GM12878 (cell line): ENCODE measurements around the gene SNAPC3. TPM values are rescaled to one million over a fixed set of nuclear protein-coding genes. Genes with fewer than 3 reads are reported as not detected.

Experiments
- ATAC-seq: fragments of 200-7000 bp; cut with Tn5 transposase; 3 replicates; pipeline ENCODE4 v1.9.1; 2020; ENCODE audit warnings: mild to moderate bottlenecking, moderate library complexity
- BruUV-seq: library from RNA; stranded (reverse); fragments of 400-500 nt; replicated peaks from 2 replicates; lab custom pipeline; 2021; lab: Mats Ljungman, UMichigan
- CTCF ChIA-PET: fragments of 300-600 bp; sonication (Branson Sonifier 250); formaldehyde crosslinking; extraction: SDS; loops from one replicate; lab custom pipeline; 2021; ENCODE audit warnings: inconsistent platforms; lab: Yijun Ruan, JAX
- POLR2A ChIA-PET: fragments of 350-600 bp; formaldehyde crosslinking; extraction: SDS; loops from one replicate; lab custom pipeline; 2021; ENCODE audit warnings: inconsistent platforms; lab: Charles Lee
- RAD21 ChIA-PET: fragments of 300-600 bp; sonication (Branson Sonifier 250); formaldehyde crosslinking; loops from one replicate; lab custom pipeline; 2023; ENCODE audit warnings: antibody characterized with exemption; ENCODE audit not compliant: unreplicated experiment; lab: Charles Lee
- SMC1A ChIA-PET: fragments of 300-600 bp; sonication (Branson Sonifier 250); formaldehyde crosslinking; loops from one replicate; lab custom pipeline; 2023; ENCODE audit not compliant: unreplicated experiment, uncharacterized antibody; lab: Charles Lee
- DNase-seq: peaks from one replicate; pipeline ENCODE4 v3.0.0-alpha.2; 2011; ENCODE audit warnings: low read depth, low spot score
- FAIRE-seq: peaks from 3 replicates; lab custom pipeline; 2011; peaks lifted over from hg19 to GRCh38; lab: Jason Lieb, UNC
- H2AFZ ChIP-seq: 2 replicates; pipeline ENCODE4 v1.6.0; 2011; ENCODE audit warnings: low read depth, low read length, control low read depth; ENCODE audit not compliant: control insufficient read depth
- H3K27ac ChIP-seq: 2 replicates; pipeline ENCODE4 v1.5.1; 2011; ENCODE audit warnings: control low read depth; ENCODE audit not compliant: control insufficient read depth, insufficient read depth
- H3K27me3 ChIP-seq, 2 experiments: replicated peaks in 1 of 2; 2 replicates each; pipeline versions ENCODE4 v1.6.0 to v1.6.1; 2011; ENCODE audit warnings: low read length in 1 of 2; ENCODE audit not compliant: control insufficient read depth in 2 of 2, insufficient read depth in 2 of 2
- H3K36me3 ChIP-seq, 2 experiments: 2 replicates each; pipeline ENCODE4 v1.5.1; 2011; ENCODE audit warnings: low read length in 1 of 2; ENCODE audit not compliant: control insufficient read depth in 2 of 2, insufficient read depth in 2 of 2
- H3K4me1 ChIP-seq: 2 replicates; pipeline ENCODE4 v1.6.1; 2011; ENCODE audit warnings: mild to moderate bottlenecking, low read length, moderate library complexity, mixed read lengths; ENCODE audit not compliant: control insufficient read depth, insufficient read depth
- H3K4me2 ChIP-seq: 2 replicates; pipeline ENCODE4 v1.6.0; 2011; ENCODE audit warnings: control low read depth; ENCODE audit not compliant: control insufficient read depth, insufficient read depth
- H3K4me3 ChIP-seq: fragments of 200-600 bp; sonication (generic); 2 replicates; pipeline ENCODE4 v1.5.1; 2016
- H3K79me2 ChIP-seq: 2 replicates; pipeline ENCODE4 v1.6.0; 2011; ENCODE audit warnings: low read length; ENCODE audit not compliant: control insufficient read depth, insufficient read depth
- H3K9ac ChIP-seq: 2 replicates; pipeline ENCODE4 v1.8.0; 2011; ENCODE audit warnings: low read length, control low read depth, mixed read lengths; ENCODE audit not compliant: control insufficient read depth, insufficient read depth
- H3K9me3 ChIP-seq: replicated peaks from 3 replicates; pipeline ENCODE4 v1.5.1; 2011; ENCODE audit warnings: mild to moderate bottlenecking, low read length; ENCODE audit not compliant: control insufficient read depth, insufficient read depth
- H4K20me1 ChIP-seq: 2 replicates; pipeline ENCODE4 v1.6.0; 2011; ENCODE audit not compliant: control insufficient read depth, insufficient read depth
- DPF2 ChIP-seq: fragments of 450-650 bp; IDR thresholded peaks from 2 replicates; pipeline ENCODE4 v1.6.1; 2017; ENCODE audit warnings: mild to moderate bottlenecking
- EP300 ChIP-seq, 2 experiments: fragments of 150-350 bp in 1 of 2; IDR thresholded peaks; 2 replicates each; pipeline ENCODE4 v1.6.1; 2011 to 2012; ENCODE audit warnings: low read depth in 2 of 2, low read length in 2 of 2, borderline replicate concordance in 1 of 2, improper control_type of control experiment in 1 of 2, inconsistent platforms in 1 of 2; ENCODE audit not compliant: control insufficient read depth in 1 of 2
- JUNB ChIP-seq: IDR thresholded peaks from 2 replicates; pipeline ENCODE4 v1.6.1; 2016; ENCODE audit warnings: antibody characterized with exemption, mild to moderate bottlenecking
- NR2F1 ChIP-seq: fragments of 450-650 bp; conservative IDR thresholded peaks from 2 replicates; pipeline ENCODE4 v1.6.1; 2017; ENCODE audit warnings: mild to moderate bottlenecking
- RFX5 ChIP-seq: IDR thresholded peaks from 2 replicates; pipeline ENCODE4 v1.6.1; 2011; ENCODE audit warnings: low read depth, low read length, improper control_type of control experiment
- SMAD5 ChIP-seq: IDR thresholded peaks from 2 replicates; pipeline ENCODE4 v1.6.1; 2016; ENCODE audit warnings: antibody characterized with exemption, low read depth
- SRF ChIP-seq, 2 experiments: IDR thresholded peaks; 2 replicates each; pipeline ENCODE4 v1.6.1; 2011; ENCODE audit warnings: low read depth in 2 of 2, low read length in 2 of 2, mild to moderate bottlenecking in 1 of 2, moderate library complexity in 1 of 2
- WGBS: methylation state at CpG from one replicate; pipeline ENCODE4 v1.1.6; 2016; ENCODE audit warnings: low lambda C conversion rate; ENCODE audit not compliant: insufficient replicate concordance, insufficient coverage; ENCODE audit errors: missing lambda C conversion rate; 5-methylcytosine and 5-hydroxymethylcytosine counted together
- in situ Hi-C: fragments of 300-500 bp; cut with MboI; formaldehyde crosslinking; loops from 9 replicates; pipeline ENCODE4 v1.14.3; 2018; ENCODE audit warnings: mixed read lengths
- intact Hi-C: fragments of 100-400 bp; cut with micrococcal nuclease; formaldehyde crosslinking; loops from one replicate; pipeline ENCODE4 v1.14.2; 2022; ENCODE audit not compliant: unreplicated experiment
- polyA plus RNA-seq, 11 experiments: library from polyadenylated mRNA; depleted of rRNA in 4 of 11; unstranded in 6 of 11; stranded (reverse) in 5 of 11; fragments of >200 nt; fragmentation: Nextera tagmentation in 4 of 11; fragmentation: Illumina TruSeq in 1 of 11; extraction: Ambion mirVana in 4 of 11; extraction: Trizol in 1 of 11; gene quantifications; 1 replicate in 1 of 11; 2 replicates in 10 of 11; pipeline versions ENCODE4 v1.2.1 to v1.2.3, GENCODE V29; 2011 to 2016; ENCODE audit warnings: inconsistent platforms in 2 of 11, missing spikeins in 2 of 11, low read depth in 1 of 11
- total RNA-seq, 4 experiments: library from RNA; depleted of rRNA in 3 of 4; stranded (reverse); fragments of >200 nt in 3 of 4; fragmentation: Illumina TruSeq in 1 of 4; extraction: Trizol in 1 of 4; gene quantifications; 2 replicates each; pipeline versions ENCODE4 v1.2.1 to v1.2.3, GENCODE V29; 2013 to 2021
- TF ChIP-seq, protein P1 (sequence below): IDR thresholded peaks from 2 replicates; pipeline ENCODE4 v1.6.1; 2011; ENCODE audit warnings: low read depth, low read length, improper control_type of control experiment, borderline replicate concordance
- TF ChIP-seq, protein P2 (sequence below): IDR thresholded peaks from 2 replicates; pipeline ENCODE4 v1.6.1; 2012; ENCODE audit warnings: improper control_type of control experiment, low read depth, low read length; ENCODE audit not compliant: insufficient replicate concordance
- TF ChIP-seq, protein P3 (sequence below): fragments of 450-650 bp; formaldehyde crosslinking; IDR thresholded peaks from 2 replicates; pipeline ENCODE4 v1.5.0; 2022; ENCODE audit warnings: mild to moderate bottlenecking, missing genetic modification characterization

SNAPC3 gene
- total and polyA plus RNA-seq, 10 of the 15 experiments (the other 5 are each of a cell fraction or from before 2014, with no cell fraction given) = 5.7 to 47.4 (median 24.6) TPM

DNA sequence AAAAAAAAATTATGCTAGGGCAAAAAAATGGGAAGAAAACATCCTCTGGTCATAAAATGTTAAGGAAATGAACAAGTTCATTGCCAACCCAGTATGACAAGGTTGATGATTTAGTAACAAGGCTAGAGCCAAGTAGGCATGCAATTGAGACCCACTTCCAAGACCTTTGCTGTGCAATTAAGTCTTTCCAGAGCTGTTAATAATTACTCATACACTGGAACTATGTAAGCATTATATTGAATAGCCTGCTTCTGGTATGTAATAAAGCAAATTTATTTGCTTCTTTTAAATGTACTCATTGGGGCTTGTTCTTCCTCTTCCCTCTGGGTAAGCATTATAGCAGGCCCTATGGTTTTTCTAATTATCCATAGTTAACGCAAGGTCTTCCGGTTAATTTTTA, 32.5 kb upstream of the SNAPC3 start:
- no TSS peak for BruUV-seq
- intact Hi-C loops = no loop called here
- FAIRE-seq (no peak), DNase-seq (no peak), ATAC-seq (no peak)
- Histone ChIP-seq H3K4me3 (no peak overlapping the region), H3K27me3 (no peaks in the 10 kb centered on the region), H3K4me1 (no peaks in the 10 kb centered on the region), H3K79me2 (no peaks in the 10 kb centered on the region), H3K9ac (no peak overlapping the region), H3K36me3 (no peaks in the 10 kb centered on the region), H3K4me2 (no peak overlapping the region), H4K20me1 (no peaks in the 10 kb centered on the region), H2AFZ (no peak overlapping the region), H3K27ac (no peak overlapping the region), H3K9me3 (no peaks in the 10 kb centered on the region)
- SMC1A ChIA-PET = no interaction called here
- RAD21 ChIA-PET = no interaction called here
- CTCF ChIA-PET = interaction anchor here (1.1 to 1.2 kb wide), 2 partner anchors 14 to 178 kb away, joined by 3 read pairs; no protein-coding TSS in a partner anchor
- POLR2A ChIA-PET = no interaction called here
- in situ Hi-C loops = no loop called here
- WGBS = 87% methylated on average over 2 of the region's 2 CpGs
- TF ChIP-seq, protein P1, sequence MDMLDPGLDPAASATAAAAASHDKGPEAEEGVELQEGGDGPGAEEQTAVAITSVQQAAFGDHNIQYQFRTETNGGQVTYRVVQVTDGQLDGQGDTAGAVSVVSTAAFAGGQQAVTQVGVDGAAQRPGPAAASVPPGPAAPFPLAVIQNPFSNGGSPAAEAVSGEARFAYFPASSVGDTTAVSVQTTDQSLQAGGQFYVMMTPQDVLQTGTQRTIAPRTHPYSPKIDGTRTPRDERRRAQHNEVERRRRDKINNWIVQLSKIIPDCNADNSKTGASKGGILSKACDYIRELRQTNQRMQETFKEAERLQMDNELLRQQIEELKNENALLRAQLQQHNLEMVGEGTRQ = no peak
- TF ChIP-seq SRF (IDR thresholded peaks at IDR 0.05; ENCODE audit: low read depth in 2 of 2, low read length in 2 of 2) (no peak), RFX5 (no peak), SMAD5 (no peak), DPF2 (no peak), EP300 (IDR thresholded peaks at IDR 0.05; ENCODE audit: borderline replicate concordance in 1 of 2, control insufficient read depth in 1 of 2, low read depth in 2 of 2, low read length in 2 of 2) (no peak), JUNB (no peak), NR2F1 (no peak)
- TF ChIP-seq, protein P2, sequence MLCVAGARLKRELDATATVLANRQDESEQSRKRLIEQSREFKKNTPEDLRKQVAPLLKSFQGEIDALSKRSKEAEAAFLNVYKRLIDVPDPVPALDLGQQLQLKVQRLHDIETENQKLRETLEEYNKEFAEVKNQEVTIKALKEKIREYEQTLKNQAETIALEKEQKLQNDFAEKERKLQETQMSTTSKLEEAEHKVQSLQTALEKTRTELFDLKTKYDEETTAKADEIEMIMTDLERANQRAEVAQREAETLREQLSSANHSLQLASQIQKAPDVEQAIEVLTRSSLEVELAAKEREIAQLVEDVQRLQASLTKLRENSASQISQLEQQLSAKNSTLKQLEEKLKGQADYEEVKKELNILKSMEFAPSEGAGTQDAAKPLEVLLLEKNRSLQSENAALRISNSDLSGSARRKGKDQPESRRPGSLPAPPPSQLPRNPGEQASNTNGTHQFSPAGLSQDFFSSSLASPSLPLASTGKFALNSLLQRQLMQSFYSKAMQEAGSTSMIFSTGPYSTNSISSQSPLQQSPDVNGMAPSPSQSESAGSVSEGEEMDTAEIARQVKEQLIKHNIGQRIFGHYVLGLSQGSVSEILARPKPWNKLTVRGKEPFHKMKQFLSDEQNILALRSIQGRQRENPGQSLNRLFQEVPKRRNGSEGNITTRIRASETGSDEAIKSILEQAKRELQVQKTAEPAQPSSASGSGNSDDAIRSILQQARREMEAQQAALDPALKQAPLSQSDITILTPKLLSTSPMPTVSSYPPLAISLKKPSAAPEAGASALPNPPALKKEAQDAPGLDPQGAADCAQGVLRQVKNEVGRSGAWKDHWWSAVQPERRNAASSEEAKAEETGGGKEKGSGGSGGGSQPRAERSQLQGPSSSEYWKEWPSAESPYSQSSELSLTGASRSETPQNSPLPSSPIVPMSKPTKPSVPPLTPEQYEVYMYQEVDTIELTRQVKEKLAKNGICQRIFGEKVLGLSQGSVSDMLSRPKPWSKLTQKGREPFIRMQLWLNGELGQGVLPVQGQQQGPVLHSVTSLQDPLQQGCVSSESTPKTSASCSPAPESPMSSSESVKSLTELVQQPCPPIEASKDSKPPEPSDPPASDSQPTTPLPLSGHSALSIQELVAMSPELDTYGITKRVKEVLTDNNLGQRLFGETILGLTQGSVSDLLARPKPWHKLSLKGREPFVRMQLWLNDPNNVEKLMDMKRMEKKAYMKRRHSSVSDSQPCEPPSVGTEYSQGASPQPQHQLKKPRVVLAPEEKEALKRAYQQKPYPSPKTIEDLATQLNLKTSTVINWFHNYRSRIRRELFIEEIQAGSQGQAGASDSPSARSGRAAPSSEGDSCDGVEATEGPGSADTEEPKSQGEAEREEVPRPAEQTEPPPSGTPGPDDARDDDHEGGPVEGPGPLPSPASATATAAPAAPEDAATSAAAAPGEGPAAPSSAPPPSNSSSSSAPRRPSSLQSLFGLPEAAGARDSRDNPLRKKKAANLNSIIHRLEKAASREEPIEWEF = no peak
- TF ChIP-seq, protein P3, sequence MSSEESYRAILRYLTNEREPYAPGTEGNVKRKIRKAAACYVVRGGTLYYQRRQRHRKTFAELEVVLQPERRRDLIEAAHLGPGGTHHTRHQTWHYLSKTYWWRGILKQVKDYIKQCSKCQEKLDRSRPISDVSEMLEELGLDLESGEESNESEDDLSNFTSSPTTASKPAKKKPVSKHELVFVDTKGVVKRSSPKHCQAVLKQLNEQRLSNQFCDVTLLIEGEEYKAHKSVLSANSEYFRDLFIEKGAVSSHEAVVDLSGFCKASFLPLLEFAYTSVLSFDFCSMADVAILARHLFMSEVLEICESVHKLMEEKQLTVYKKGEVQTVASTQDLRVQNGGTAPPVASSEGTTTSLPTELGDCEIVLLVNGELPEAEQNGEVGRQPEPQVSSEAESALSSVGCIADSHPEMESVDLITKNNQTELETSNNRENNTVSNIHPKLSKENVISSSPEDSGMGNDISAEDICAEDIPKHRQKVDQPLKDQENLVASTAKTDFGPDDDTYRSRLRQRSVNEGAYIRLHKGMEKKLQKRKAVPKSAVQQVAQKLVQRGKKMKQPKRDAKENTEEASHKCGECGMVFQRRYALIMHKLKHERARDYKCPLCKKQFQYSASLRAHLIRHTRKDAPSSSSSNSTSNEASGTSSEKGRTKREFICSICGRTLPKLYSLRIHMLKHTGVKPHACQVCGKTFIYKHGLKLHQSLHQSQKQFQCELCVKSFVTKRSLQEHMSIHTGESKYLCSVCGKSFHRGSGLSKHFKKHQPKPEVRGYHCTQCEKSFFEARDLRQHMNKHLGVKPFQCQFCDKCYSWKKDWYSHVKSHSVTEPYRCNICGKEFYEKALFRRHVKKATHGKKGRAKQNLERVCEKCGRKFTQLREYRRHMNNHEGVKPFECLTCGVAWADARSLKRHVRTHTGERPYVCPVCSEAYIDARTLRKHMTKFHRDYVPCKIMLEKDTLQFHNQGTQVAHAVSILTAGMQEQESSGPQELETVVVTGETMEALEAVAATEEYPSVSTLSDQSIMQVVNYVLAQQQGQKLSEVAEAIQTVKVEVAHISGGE (CRISPR knock-in tag) = no peak
